ENCODE measurements around the gene ACOT7. TPM values are rescaled to one million over a fixed set of nuclear protein-coding genes. Genes with fewer than 3 reads are reported as not detected.
"Not testable (repeated sequence)": the region's sequence is repeated elsewhere in the genome, so short reads cannot be mapped to it uniquely, and the experiment has no call there.

Gene ACOT7
- total RNA-seq, 1 donor from 2014 or later = 35.1 TPM

GRCh38 chr1:6220236-6220635 is 173.3 kb downstream of the ACOT7 start:
- Mint-ChIP-seq H3K4me1 (ENCODE audit: unreplicated experiment) (peaks cover 2% of the 10 kb centered on the region), H3K27me3 (ENCODE audit: unreplicated experiment) (peaks cover 1% of the 10 kb centered on the region), H3K27ac (ENCODE audit: unreplicated experiment) (no peak overlapping the region), H3K4me3 (ENCODE audit: unreplicated experiment) (no peak overlapping the region), H3K9me3 (ENCODE audit: unreplicated experiment) (no peaks in the 10 kb centered on the region), H3K36me3 (ENCODE audit: low read depth, unreplicated experiment) (peaks cover 22% of the 10 kb centered on the region)
- DNase-seq (ENCODE audit: low spot score) = no peak
- no peak for TF ChIP-seq CTCF (IDR thresholded peaks at IDR 0.05; ENCODE audit: unreplicated experiment)

- DNase-seq (ENCODE audit: low spot score); H3K4me1 Mint-ChIP-seq (ENCODE audit: unreplicated experiment); H3K4me3 Mint-ChIP-seq (ENCODE audit: unreplicated experiment); H3K27me3 Mint-ChIP-seq (ENCODE audit: unreplicated experiment); H3K9me3 Mint-ChIP-seq (ENCODE audit: unreplicated experiment); H3K27ac Mint-ChIP-seq (ENCODE audit: unreplicated experiment): not testable (repeated sequence)
- peaks cover 17% of the 10 kb centered on the region for H3K36me3 Mint-ChIP-seq (ENCODE audit: low read depth, unreplicated experiment)
Measured at GRCh38 chr1:6219641-6220040, 173.9 kb downstream of the ACOT7 start.

- Mint-ChIP-seq H3K36me3 (ENCODE audit: low read depth, unreplicated experiment) (peaks cover 6% of the 10 kb centered on the region), H3K4me1 (ENCODE audit: unreplicated experiment) (peaks cover 2% of the 10 kb centered on the region), H3K9me3 (ENCODE audit: unreplicated experiment) (no peaks in the 10 kb centered on the region), H3K4me3 (ENCODE audit: unreplicated experiment) (no peak overlapping the region), H3K27me3 (ENCODE audit: unreplicated experiment) (peaks cover 1% of the 10 kb centered on the region), H3K27ac (ENCODE audit: unreplicated experiment) (no peak overlapping the region)
- TF ChIP-seq CTCF (IDR thresholded peaks at IDR 0.05; ENCODE audit: unreplicated experiment) = no peak
- DNase-seq (ENCODE audit: low spot score) = no peak
Measured at GRCh38 chr1:6218375-6219164, 175.0 kb downstream of the ACOT7 start.

Small RNAs within 50 kb of the gene (microRNA-seq; reads per million reads assigned to microRNA genes)
- not detected for gene MIR4252 (ENCODE audit: unreplicated experiment)

Other genes with a start within 250 kb of the ACOT7 start
- 0.15 TPM for gene CHD5, start 213.4 kb downstream of the ACOT7 start, total RNA-seq (ENCODE audit: unreplicated experiment)
- gene RPL22, start 194.2 kb downstream of the ACOT7 start, total RNA-seq (ENCODE audit: unreplicated experiment) = 601 TPM
- not detected for gene RNF207, start 187.6 kb downstream of the ACOT7 start, total RNA-seq (ENCODE audit: unreplicated experiment)
- 52.2 TPM for gene ICMT, start 157.8 kb downstream of the ACOT7 start, total RNA-seq (ENCODE audit: unreplicated experiment)
- gene HES3, start 149.6 kb downstream of the ACOT7 start, total RNA-seq (ENCODE audit: unreplicated experiment) = not detected
- 3.0 TPM for gene GPR153, start 132.7 kb downstream of the ACOT7 start, total RNA-seq (ENCODE audit: unreplicated experiment)
- gene HES2, start 26.2 kb upstream of the ACOT7 start, total RNA-seq (ENCODE audit: unreplicated experiment) = 0.10 TPM
- 0.36 TPM for gene ESPN, start 31.0 kb upstream of the ACOT7 start, total RNA-seq (ENCODE audit: unreplicated experiment)
- 104 TPM for gene TNFRSF25, start 72.4 kb upstream of the ACOT7 start, total RNA-seq (ENCODE audit: unreplicated experiment)
- gene PLEKHG5, start 97.9 kb upstream of the ACOT7 start, total RNA-seq (ENCODE audit: unreplicated experiment) = 109 TPM
- gene NOL9, start 160.7 kb upstream of the ACOT7 start, total RNA-seq (ENCODE audit: unreplicated experiment) = 26.9 TPM
- not detected for gene TAS1R1, start 161.5 kb upstream of the ACOT7 start, total RNA-seq (ENCODE audit: unreplicated experiment)
- gene ZBTB48, start 186.2 kb upstream of the ACOT7 start, total RNA-seq (ENCODE audit: unreplicated experiment) = 32.2 TPM
- gene KLHL21, start 209.1 kb upstream of the ACOT7 start, total RNA-seq (ENCODE audit: unreplicated experiment) = 5.0 TPM
- 21.6 TPM for gene PHF13, start 220.0 kb upstream of the ACOT7 start, total RNA-seq (ENCODE audit: unreplicated experiment)
- gene THAP3, start 231.1 kb upstream of the ACOT7 start, total RNA-seq (ENCODE audit: unreplicated experiment) = 13.5 TPM

All from endothelial cell (in vitro differentiated cells).